Peyer's patch (tissue), 4 donors: ENCODE measurements around the gene CHP2.

Experiments used
- CTCF ChIP-seq, 6 experiments: fragments of 450-650 bp in 4 of 6; fragments of 200-600 bp in 2 of 6; sonication (generic) in 1 of 6; IDR thresholded peaks; one replicate each; pipeline ENCODE4 v1.5.1; 2017 to 2019; ENCODE audit warnings: antibody characterized with exemption in 6 of 6, mild to moderate bottlenecking in 3 of 6, moderate library complexity in 1 of 6
- POLR2A ChIP-seq, 2 donors: fragments of 450-650 bp; IDR thresholded peaks; one replicate each; pipeline ENCODE4 v1.5.1; 2017; ENCODE audit warnings: antibody characterized with exemption in 2 of 2, mild to moderate bottlenecking in 2 of 2, moderate library complexity in 2 of 2

- no peak for TF ChIP-seq CTCF (IDR thresholded peaks at IDR 0.05)
- TF ChIP-seq POLR2A (IDR thresholded peaks at IDR 0.05), result no peak
Measured at GRCh38 chr16:23716484-23716883, 38.3 kb upstream of the CHP2 start.
